Epidermal melanocyte (primary cell): ENCODE results near the gene TUBGCP6.

Experiments
- DNase-seq: peaks from one replicate; pipeline ENCODE4 v3.0.0; 2011; ENCODE audit warnings: low spot score; ENCODE audit not compliant: insufficient read length

Gene TUBGCP6

GRCh38 chr22:50197856-50198623 is 46.8 kb downstream of the TUBGCP6 start:
- DNase-seq = no peak

- no peak for DNase-seq
These were observed 47.6 kb downstream of the TUBGCP6 start for GRCh38 chr22:50197000-50197800.

GRCh38 chr22:50196256-50196655 is 48.6 kb downstream of the TUBGCP6 start:
- no peak for DNase-seq

- DNase-seq = no peak
These were observed 50.6 kb downstream of the TUBGCP6 start for GRCh38 chr22:50194037-50194805.

GRCh38 chr22:50193621-50194020 is 51.2 kb downstream of the TUBGCP6 start:
- no peak for DNase-seq

GRCh38 chr22:50192436-50193204 is 52.2 kb downstream of the TUBGCP6 start:
- DNase-seq = no peak

GRCh38 chr22:50190941-50191741 is 53.7 kb downstream of the TUBGCP6 start:
- no peak for DNase-seq

GRCh38 chr22:50190182-50190940 is 54.5 kb downstream of the TUBGCP6 start:
- DNase-seq = peak; percentile 80

- no peak for DNase-seq
These were observed 55.0 kb downstream of the TUBGCP6 start for GRCh38 chr22:50189849-50190181.

GRCh38 chr22:50189184-50189848 is 55.5 kb downstream of the TUBGCP6 start:
- DNase-seq = no peak

- no peak for DNase-seq
These were observed 56.5 kb downstream of the TUBGCP6 start for GRCh38 chr22:50188356-50188755.

- DNase-seq = no peak
These were observed 57.9 kb downstream of the TUBGCP6 start for GRCh38 chr22:50186761-50187523.

GRCh38 chr22:50186181-50186714 is 58.6 kb downstream of the TUBGCP6 start:
- no peak for DNase-seq

- DNase-seq = peak; percentile 93
These were observed 59.3 kb downstream of the TUBGCP6 start, which contains the start of gene TRABD for GRCh38 chr22:50185375-50186087. TRABD (plus strand) TSS chr22:50185913; CDS start chr22:50193061, 7,148 bp downstream.

- no peak for DNase-seq
These were observed 59.9 kb downstream of the TUBGCP6 start for GRCh38 chr22:50184902-50185374.

- DNase-seq = no peak
These were observed 60.6 kb downstream of the TUBGCP6 start for GRCh38 chr22:50184004-50184901.
